ENCODE data around the gene TTBK2. TPM values are rescaled to one million over a fixed set of nuclear protein-coding genes. Genes with fewer than 3 reads are reported as not detected.

The TTBK2 gene
- total RNA-seq, 3 donors from 2014 or later (not counting 1 experiment from before 2014, with no cell fraction given), result 17.5 to 25.9 (median 25.7) TPM

- Histone ChIP-seq H3K4me1 (ENCODE audit: control insufficient read depth, insufficient read depth, low read length) (no peaks in the 10 kb centered on the region), H3K9me3 (ENCODE audit: control insufficient read depth, insufficient read depth, low read length) (no peaks in the 10 kb centered on the region), H3K36me3 (ENCODE audit: control insufficient read depth, insufficient read depth, low read length) (peaks cover 3% of the 10 kb centered on the region), H3K27ac (ENCODE audit: low read length) (no peak overlapping the region), H3K27me3 (ENCODE audit: control insufficient read depth, insufficient read depth, low read length) (no peaks in the 10 kb centered on the region), H3K4me3 (ENCODE audit: low read length) (no peak overlapping the region)
- no peak overlapping the region for H3K4me3 Mint-ChIP-seq
- H3K9me3 Mint-ChIP-seq, result no peaks in the 10 kb centered on the region
- DNase-seq (no peak), ATAC-seq (no peak)
- peaks cover 0 to 13% of the 10 kb centered on the region in 2 donors for H3K4me1 Mint-ChIP-seq
- no peak overlapping the region for H3K27ac Mint-ChIP-seq
- H3K27me3 Mint-ChIP-seq (ENCODE audit: low read depth in 2 of 2), result no peaks in the 10 kb centered on the region
- intact Hi-C loops (cut with micrococcal nuclease), result no loop called here
- peaks cover 6% of the 10 kb centered on the region for H3K36me3 Mint-ChIP-seq
- TF ChIP-seq CTCF (IDR thresholded peaks at IDR 0.05), result no peak
- 100% methylated on average over 2 of the region's 2 CpGs for WGBS (ENCODE audit: insufficient coverage)
Measured at GRCh38 chr15:42858999-42859789, 61.4 kb downstream of the TTBK2 start.

- ATAC-seq, result no peak
- no peak for TF ChIP-seq CTCF (IDR thresholded peaks at IDR 0.05)
- Mint-ChIP-seq H3K36me3 (peaks cover 6% of the 10 kb centered on the region), H3K4me1 (peaks cover 0 to 13% of the 10 kb centered on the region in 2 donors), H3K9me3 (no peaks in the 10 kb centered on the region), H3K27ac (no peak overlapping the region), H3K27me3 (ENCODE audit: low read depth in 2 of 2) (no peaks in the 10 kb centered on the region), H3K4me3 (no peak overlapping the region)
- peaks cover 3% of the 10 kb centered on the region for H3K36me3 ChIP-seq (ENCODE audit: control insufficient read depth, insufficient read depth, low read length)
- H3K27ac ChIP-seq (ENCODE audit: low read length), result no peak overlapping the region
- intact Hi-C loops (cut with micrococcal nuclease), result no loop called here
- no peak overlapping the region for H3K4me3 ChIP-seq (ENCODE audit: low read length)
- DNase-seq, result no peak
- H3K9me3 ChIP-seq (ENCODE audit: control insufficient read depth, insufficient read depth, low read length), result no peaks in the 10 kb centered on the region
- H3K27me3 ChIP-seq (ENCODE audit: control insufficient read depth, insufficient read depth, low read length), result no peaks in the 10 kb centered on the region
- no peaks in the 10 kb centered on the region for H3K4me1 ChIP-seq (ENCODE audit: control insufficient read depth, insufficient read depth, low read length)
- 97% methylated on average over 2 of the region's 2 CpGs for WGBS (ENCODE audit: insufficient coverage)
Measured at GRCh38 chr15:42858540-42858939, 62.0 kb downstream of the TTBK2 start.

GRCh38 chr15:42854576-42854975 is 66.0 kb downstream of the TTBK2 start:
- Mint-ChIP-seq H3K4me1 (peaks cover 0 to under 1% of the 10 kb centered on the region in 2 donors), H3K36me3 (peaks cover 6% of the 10 kb centered on the region), H3K27ac (no peak overlapping the region), H3K9me3 (no peaks in the 10 kb centered on the region), H3K27me3 (ENCODE audit: low read depth in 2 of 2) (no peaks in the 10 kb centered on the region), H3K4me3 (no peak overlapping the region)
- 92% methylated on average over 2 of the region's 3 CpGs for WGBS (ENCODE audit: insufficient coverage)
- intact Hi-C loops (cut with micrococcal nuclease), result no loop called here
- ATAC-seq (no peak), DNase-seq (no peak)
- TF ChIP-seq CTCF (IDR thresholded peaks at IDR 0.05), result no peak
- H3K27me3 ChIP-seq (ENCODE audit: control insufficient read depth, insufficient read depth, low read length), result no peaks in the 10 kb centered on the region
- H3K4me3 ChIP-seq (ENCODE audit: low read length), result no peak overlapping the region
- H3K27ac ChIP-seq (ENCODE audit: low read length), result no peak overlapping the region
- no peaks in the 10 kb centered on the region for H3K9me3 ChIP-seq (ENCODE audit: control insufficient read depth, insufficient read depth, low read length)
- H3K36me3 ChIP-seq (ENCODE audit: control insufficient read depth, insufficient read depth, low read length), result peaks cover 3% of the 10 kb centered on the region
- no peaks in the 10 kb centered on the region for H3K4me1 ChIP-seq (ENCODE audit: control insufficient read depth, insufficient read depth, low read length)

- ATAC-seq (no peak), DNase-seq (no peak)
- Mint-ChIP-seq H3K36me3 (no peaks in the 10 kb centered on the region), H3K4me3 (no peak overlapping the region), H3K27me3 (ENCODE audit: low read depth in 2 of 2) (no peaks in the 10 kb centered on the region), H3K4me1 (no peaks in the 10 kb centered on the region), H3K27ac (no peak overlapping the region), H3K9me3 (no peaks in the 10 kb centered on the region)
- intact Hi-C loops (cut with micrococcal nuclease), result no loop called here
- H3K27ac ChIP-seq (ENCODE audit: low read length), result no peak overlapping the region
- H3K4me3 ChIP-seq (ENCODE audit: low read length), result no peak overlapping the region
- TF ChIP-seq CTCF (IDR thresholded peaks at IDR 0.05), result no peak
- H3K4me1 ChIP-seq (ENCODE audit: control insufficient read depth, insufficient read depth, low read length), result no peaks in the 10 kb centered on the region
- 50% methylated on average over 1 of the region's 2 CpGs for WGBS (ENCODE audit: insufficient coverage)
- H3K36me3 ChIP-seq (ENCODE audit: control insufficient read depth, insufficient read depth, low read length), result no peaks in the 10 kb centered on the region
- no peaks in the 10 kb centered on the region for H3K9me3 ChIP-seq (ENCODE audit: control insufficient read depth, insufficient read depth, low read length)
- no peaks in the 10 kb centered on the region for H3K27me3 ChIP-seq (ENCODE audit: control insufficient read depth, insufficient read depth, low read length)
Measured at GRCh38 chr15:42849836-42850235, 70.7 kb downstream of the TTBK2 start.

All from natural killer cell (primary cell).